ENCODE data around the gene ACOT7. TPM values are rescaled to one million over a fixed set of nuclear protein-coding genes. Genes with fewer than 3 reads are reported as not detected.
A peak's percentile ranks its signal among the peaks of the same experiment; 100 is the strongest.

The ACOT7 gene
- total RNA-seq, 1 donor from 2014 or later, result 40.0 TPM

GRCh38 chr1:6285336-6285735, 108.2 kb downstream of the ACOT7 start:
- DNase-seq (ENCODE audit: extremely low spot score, unreplicated experiment), result no peak
- Mint-ChIP-seq H3K9me3 (no peaks in the 10 kb centered on the region), H3K27me3 (no peaks in the 10 kb centered on the region), H3K4me1 (ENCODE audit: unreplicated experiment) (no peaks in the 10 kb centered on the region), H3K36me3 (no peaks in the 10 kb centered on the region), H3K27ac (no peak overlapping the region), H3K4me3 (no peak overlapping the region)
- no peak for TF ChIP-seq CTCF (conservative IDR thresholded peaks at IDR 0.05)

- no peak for TF ChIP-seq CTCF (conservative IDR thresholded peaks at IDR 0.05)
- no peaks in the 10 kb centered on the region for H3K36me3 Mint-ChIP-seq
- no peak for DNase-seq (ENCODE audit: extremely low spot score, unreplicated experiment)
- H3K27me3 Mint-ChIP-seq, result no peaks in the 10 kb centered on the region
- no peak overlapping the region for H3K4me3 Mint-ChIP-seq
- H3K27ac Mint-ChIP-seq, result no peak overlapping the region
- peaks cover 9% of the 10 kb centered on the region for H3K4me1 Mint-ChIP-seq (ENCODE audit: unreplicated experiment)
- H3K9me3 Mint-ChIP-seq, result no peaks in the 10 kb centered on the region
These were observed 110.8 kb downstream of the ACOT7 start for GRCh38 chr1:6282577-6283270.

GRCh38 chr1:6281511-6282402, 111.8 kb downstream of the ACOT7 start:
- Mint-ChIP-seq H3K4me3 (no peak overlapping the region), H3K27ac (no peak overlapping the region), H3K27me3 (no peaks in the 10 kb centered on the region), H3K9me3 (no peaks in the 10 kb centered on the region), H3K4me1 (ENCODE audit: unreplicated experiment) (peaks cover 13% of the 10 kb centered on the region), H3K36me3 (no peaks in the 10 kb centered on the region)
- TF ChIP-seq CTCF (conservative IDR thresholded peaks at IDR 0.05), result no peak
- no peak for DNase-seq (ENCODE audit: extremely low spot score, unreplicated experiment)

GRCh38 chr1:6280761-6281451, 112.7 kb downstream of the ACOT7 start:
- Mint-ChIP-seq H3K4me3 (no peak overlapping the region), H3K9me3 (no peaks in the 10 kb centered on the region), H3K27me3 (no peaks in the 10 kb centered on the region), H3K27ac (no peak overlapping the region), H3K4me1 (ENCODE audit: unreplicated experiment) (peaks cover 20% of the 10 kb centered on the region), H3K36me3 (no peaks in the 10 kb centered on the region)
- no peak for DNase-seq (ENCODE audit: extremely low spot score, unreplicated experiment)
- peak; percentile 72 for TF ChIP-seq CTCF (conservative IDR thresholded peaks at IDR 0.05)

- TF ChIP-seq CTCF (conservative IDR thresholded peaks at IDR 0.05), result no peak
- H3K4me3 Mint-ChIP-seq, result no peak overlapping the region
- DNase-seq (ENCODE audit: extremely low spot score, unreplicated experiment), result no peak
- no peaks in the 10 kb centered on the region for H3K9me3 Mint-ChIP-seq
- H3K27ac Mint-ChIP-seq, result no peak overlapping the region
- peaks cover 20% of the 10 kb centered on the region for H3K4me1 Mint-ChIP-seq (ENCODE audit: unreplicated experiment)
- H3K36me3 Mint-ChIP-seq, result no peaks in the 10 kb centered on the region
- H3K27me3 Mint-ChIP-seq, result no peaks in the 10 kb centered on the region
These were observed 113.8 kb downstream of the ACOT7 start for GRCh38 chr1:6279613-6280383.

Data from type B pancreatic cell (in vitro differentiated cells).